HepG2 (cell line): Measurements from ENCODE around the gene CLDND2. TPM values are rescaled to one million over a fixed set of nuclear protein-coding genes. Genes with fewer than 3 reads are reported as not detected.
A peak's percentile ranks its signal among the peaks of the same experiment; 100 is the strongest.

ENCODE experiments used
- HMGXB3 ChIP-seq: sonication (generic); formaldehyde crosslinking; IDR thresholded peaks from 2 replicates; pipeline ENCODE4 v1.4.0; 2020; ENCODE audit warnings: missing genetic modification reagents, borderline replicate concordance
- HMGXB4 ChIP-seq, 2 experiments: sonication (generic) in 1 of 2; formaldehyde crosslinking in 1 of 2; IDR thresholded peaks; 2 replicates each; pipeline versions ENCODE4 v1.4.0 to v1.6.1; 2018 to 2020; ENCODE audit warnings: missing genetic modification reagents in 2 of 2, borderline replicate concordance in 1 of 2, low read depth in 1 of 2, mild to moderate bottlenecking in 1 of 2, missing biosample characterization in 1 of 2
- KIAA2018 ChIP-seq: sonication (generic); formaldehyde crosslinking; IDR thresholded peaks from 2 replicates; pipeline ENCODE4 v1.5.0; 2020; ENCODE audit warnings: mild to moderate bottlenecking, missing genetic modification reagents, borderline replicate concordance
- MTA3 ChIP-seq: sonication (generic); formaldehyde crosslinking; IDR thresholded peaks from 2 replicates; pipeline ENCODE4 v1.4.0; 2020; ENCODE audit warnings: missing genetic modification reagents
- NPAS2 ChIP-seq: sonication (generic); formaldehyde crosslinking; IDR thresholded peaks from 2 replicates; pipeline ENCODE4 v1.8.0; 2022; ENCODE audit warnings: mild to moderate bottlenecking, missing genetic modification reagents, borderline replicate concordance
- POGZ ChIP-seq: sonication (generic); formaldehyde crosslinking; IDR thresholded peaks from 2 replicates; pipeline ENCODE4 v1.4.0; 2020; ENCODE audit warnings: mild to moderate bottlenecking, missing genetic modification reagents
- SP5 ChIP-seq: IDR thresholded peaks from 2 replicates; pipeline ENCODE4 v1.6.1; 2016; ENCODE audit warnings: low read depth, borderline replicate concordance
- TRIM24 ChIP-seq: sonication (generic); formaldehyde crosslinking; IDR thresholded peaks from 2 replicates; pipeline ENCODE4 v1.8.0; 2022; ENCODE audit warnings: mild to moderate bottlenecking, missing genetic modification reagents
- ZNF10 ChIP-seq: sonication (generic); formaldehyde crosslinking; IDR thresholded peaks from 2 replicates; pipeline ENCODE4 v1.4.0; 2020; ENCODE audit warnings: mild to moderate bottlenecking, low read depth, missing genetic modification reagents, borderline replicate concordance
- ZNF329 ChIP-seq: sonication (generic); formaldehyde crosslinking; IDR thresholded peaks from 2 replicates; pipeline ENCODE4 v1.9.0; 2021; ENCODE audit warnings: low read depth, mild to moderate bottlenecking, missing genetic modification reagents
- ZNF432 ChIP-seq: sonication (generic); formaldehyde crosslinking; IDR thresholded peaks from 2 replicates; pipeline ENCODE4 v1.5.0; 2020; ENCODE audit warnings: missing genetic modification reagents, mild to moderate bottlenecking, borderline replicate concordance
- ZNF530 ChIP-seq: sonication (generic); formaldehyde crosslinking; IDR thresholded peaks from 2 replicates; pipeline ENCODE4 v1.5.0; 2020; ENCODE audit warnings: low read depth, mild to moderate bottlenecking, missing genetic modification reagents
- ZNF678 ChIP-seq: sonication (generic); formaldehyde crosslinking; IDR thresholded peaks from 2 replicates; pipeline ENCODE4 v1.4.0; 2020; ENCODE audit warnings: mild to moderate bottlenecking, missing genetic modification reagents
- ZNF788 ChIP-seq: sonication (generic); formaldehyde crosslinking; IDR thresholded peaks from 2 replicates; pipeline ENCODE4 v1.5.0; 2020; ENCODE audit warnings: mild to moderate bottlenecking, missing genetic modification reagents, borderline replicate concordance
- polyA plus RNA-seq, 8 experiments: library from polyadenylated mRNA; depleted of rRNA in 3 of 8; stranded (reverse) in 7 of 8; unstranded in 1 of 8; fragments of >200 nt; fragmentation: Illumina TruSeq in 4 of 8; extraction: Trizol in 4 of 8; gene quantifications; 2 replicates each; pipeline versions ENCODE4 v1.2.1 to v1.2.3, GENCODE V29; 2011 to 2016; ENCODE audit warnings: low read depth in 4 of 8, missing spikeins in 1 of 8, mixed read lengths in 1 of 8; ENCODE audit not compliant: insufficient read depth in 1 of 8
- total RNA-seq, 5 experiments: library from RNA; depleted of rRNA; stranded (reverse); fragments of >200 nt; fragmentation: Illumina TruSeq; extraction: Trizol; gene quantifications; 2 replicates each; pipeline ENCODE4 v1.2.3, GENCODE V29; 2016; ENCODE audit warnings: low read depth in 1 of 5

CLDND2 gene
- total and polyA plus RNA-seq, 2 of the 13 experiments (the other 11 are each of a cell fraction or from before 2014, with no cell fraction given): 0.84 to 1.8 TPM

GRCh38 chr19:51356159-51356801 lies 12.5 kb downstream of the CLDND2 start (continued):
- TF ChIP-seq KIAA2018 (CRISPR knock-in tag): no peak
- TF ChIP-seq ZNF329 (CRISPR knock-in tag): no peak
- no peak for TF ChIP-seq ZNF432 (CRISPR knock-in tag)
- peak; percentile 74; the same call in 1 of the 2 replicates for TF ChIP-seq SP5 (CRISPR knock-in tag)
- no peak for TF ChIP-seq NPAS2 (CRISPR knock-in tag)
- TF ChIP-seq TRIM24: peak; percentile 69; the same call in 1 of the 2 replicates
- TF ChIP-seq ZNF788 (CRISPR knock-in tag): no peak
- TF ChIP-seq HMGXB4 (CRISPR knock-in tag; IDR thresholded peaks at IDR 0.05; ENCODE audit: borderline replicate concordance in 1 of 2, low read depth in 1 of 2): 0 out of 4 replicates have a peak, but pooled peaks of 1 of the 2 experiments have one; percentile 33
- TF ChIP-seq HMGXB3: no peak
- TF ChIP-seq ZNF10: no peak
- no peak for TF ChIP-seq ZNF530 (CRISPR knock-in tag)
- TF ChIP-seq MTA3 (CRISPR knock-in tag): no peak
- TF ChIP-seq POGZ (CRISPR knock-in tag): 0 out of 2 replicates have a peak, but pooled peaks have one; percentile 8
- no peak for TF ChIP-seq ZNF678
